AG04450 (cell line): Measurements from ENCODE around the gene STEAP3. TPM values are rescaled to one million over a fixed set of nuclear protein-coding genes. Genes with fewer than 3 reads are reported as not detected.
"Not testable (repeated sequence)": the region's sequence is repeated elsewhere in the genome, so short reads cannot be mapped to it uniquely, and the experiment has no call there.

ENCODE experiments used
- CTCF ChIA-PET: fragments of 300-600, 350-600 bp; formaldehyde crosslinking; extraction: SDS; loops from one replicate; lab custom pipeline; 2022; ENCODE audit warnings: antibody characterized with exemption, inconsistent platforms; lab: Charles Lee
- POLR2A ChIA-PET: fragments of 350-600 bp; formaldehyde crosslinking; extraction: SDS; loops from one replicate; lab custom pipeline; 2021; ENCODE audit warnings: antibody characterized with exemption, inconsistent platforms; lab: Yijun Ruan, JAX
- DNase-seq: peaks from one replicate; pipeline ENCODE4 v3.0.0-alpha.2; 2011; ENCODE audit warnings: low read depth, low spot score
- H3K27ac ChIP-seq: one replicate; pipeline ENCODE4 v1.5.1; 2012; ENCODE audit warnings: low read depth, low read length, control low read depth
- H3K27me3 ChIP-seq: one replicate; pipeline ENCODE4 v1.6.0; 2012; ENCODE audit warnings: low read length; ENCODE audit not compliant: control insufficient read depth, insufficient read depth
- H3K4me3 ChIP-seq: 2 replicates; pipeline ENCODE4 v1.5.1; 2011; ENCODE audit warnings: mild to moderate bottlenecking, low read depth, low read length, control low read depth
- H3K9me3 ChIP-seq: 2 replicates; pipeline ENCODE4 v1.5.1; 2012; ENCODE audit warnings: low read length; ENCODE audit not compliant: control insufficient read depth, insufficient read depth
- CTCF ChIP-seq: IDR thresholded peaks from 2 replicates; pipeline ENCODE4 v1.5.1; 2011; ENCODE audit warnings: low read depth, low read length, control low read depth, inconsistent platforms
- polyA plus RNA-seq: library from polyadenylated mRNA; depleted of rRNA; stranded (reverse); fragments of >200 nt; gene quantifications from 2 replicates; pipeline ENCODE4 v1.2.3, GENCODE V29; 2011

STEAP3 gene
- polyA plus RNA-seq, 1 experiment = 34.3 TPM

- no peak for TF ChIP-seq CTCF
- no peaks in the 10 kb centered on the region for H3K9me3 ChIP-seq
- no peak overlapping the region for H3K27ac ChIP-seq
- ChIA-PET POLR2A (no interaction called here), CTCF (interaction anchor here (4.2 kb wide), 1 partner anchor 48 kb away, joined by 43 read pairs; no protein-coding TSS in a partner anchor)
- no peak overlapping the region for H3K4me3 ChIP-seq
- no peak for DNase-seq
- H3K27me3 ChIP-seq = no peaks in the 10 kb centered on the region
These were observed 44.0 kb downstream of the STEAP3 start for GRCh38 chr2:119267604-119268003.

DNA sequence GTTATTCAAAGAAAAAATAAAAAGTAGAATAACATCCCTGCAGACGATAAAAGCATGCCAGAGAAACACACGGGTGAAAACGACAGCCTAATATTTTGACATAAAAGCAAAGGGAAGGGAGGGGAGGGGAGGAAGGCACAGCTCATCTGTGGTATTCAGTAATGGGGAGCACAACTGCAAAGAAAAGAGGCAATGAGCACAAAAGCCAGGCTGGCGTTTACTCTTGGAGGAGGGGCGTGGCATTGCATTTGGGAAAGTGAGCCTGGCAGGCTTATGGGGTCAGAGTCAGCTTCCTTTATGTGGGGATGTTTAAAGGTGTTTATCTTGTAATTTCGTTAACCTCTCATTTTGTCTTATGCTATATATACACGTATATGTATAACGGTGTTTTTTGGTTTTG lies 53.2 kb downstream of the STEAP3 start:
- DNase-seq = no peak
- peaks cover 4% of the 10 kb centered on the region for H3K27me3 ChIP-seq
- H3K4me3 ChIP-seq = no peak overlapping the region
- POLR2A ChIA-PET = no interaction called here
- no peak for TF ChIP-seq CTCF
- no peak overlapping the region for H3K27ac ChIP-seq
- CTCF ChIA-PET = interaction anchor here (1.6 kb wide), 1 partner anchor 13 kb away, joined by 4 read pairs; no protein-coding TSS in a partner anchor
- H3K9me3 ChIP-seq = no peaks in the 10 kb centered on the region

DNA sequence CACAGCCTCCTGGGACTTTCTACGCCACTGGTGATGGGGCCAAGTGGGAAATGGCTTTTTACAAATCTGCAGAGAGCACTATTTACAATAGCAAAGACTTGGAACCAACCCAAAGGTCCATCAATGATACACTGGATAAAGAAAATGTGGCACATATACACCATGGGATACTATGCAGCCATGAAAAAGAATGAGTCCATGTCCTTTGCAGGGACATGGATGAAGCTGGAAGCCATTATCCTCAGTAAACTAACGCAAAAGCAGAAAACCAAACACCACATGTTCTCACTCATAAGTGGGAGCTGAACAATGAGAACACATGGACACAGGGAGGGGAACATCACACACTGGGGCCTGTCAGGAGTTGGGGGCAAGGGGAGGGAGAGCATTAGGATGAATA lies 54.8 kb downstream of the STEAP3 start:
- H3K27me3 ChIP-seq, POLR2A ChIA-PET, H3K9me3 ChIP-seq, DNase-seq, H3K4me3 ChIP-seq, H3K27ac ChIP-seq: not testable (repeated sequence)
- CTCF ChIA-PET = interaction anchor here (1.5 kb wide), 1 partner anchor 12 kb away, joined by 5 read pairs; no protein-coding TSS in a partner anchor

- Histone ChIP-seq H3K4me3 (no peak overlapping the region), H3K27me3 (peaks cover 4% of the 10 kb centered on the region), H3K27ac (no peak overlapping the region), H3K9me3 (no peaks in the 10 kb centered on the region)
- TF ChIP-seq CTCF = no peak
- no peak for DNase-seq
- ChIA-PET CTCF (interaction anchor here (0.7 to 4.0 kb wide), 3 partner anchors 12 to 23 kb away, joined by 3 to 27 read pairs (median 5); no protein-coding TSS in a partner anchor), POLR2A (no interaction called here)
These were observed 55.3 kb downstream of the STEAP3 start for GRCh38 chr2:119278946-119279345.

DNA sequence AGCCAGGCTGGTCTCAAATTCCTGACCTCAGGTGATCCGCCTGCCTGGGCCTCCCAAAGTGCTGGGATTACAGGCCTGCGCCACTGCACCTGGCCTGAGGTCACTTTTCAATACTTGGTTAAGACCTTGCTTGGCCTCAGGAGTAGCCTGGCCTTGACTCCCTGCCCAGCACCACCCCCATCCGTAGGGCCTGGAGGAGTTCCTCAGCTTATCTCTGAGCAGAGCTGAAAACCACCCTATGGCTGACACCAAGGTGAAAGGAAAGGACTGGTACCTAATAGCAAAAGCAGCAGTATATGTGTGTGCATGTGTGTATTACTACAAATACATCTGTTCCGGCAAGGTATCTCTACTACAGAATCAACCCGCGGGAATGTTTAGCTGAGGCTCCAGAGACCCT lies 56.0 kb downstream of the STEAP3 start:
- ChIA-PET POLR2A (no interaction called here), CTCF (interaction anchor here (0.7 to 4.0 kb wide), 3 partner anchors 12 to 23 kb away, joined by 3 to 27 read pairs (median 4); no protein-coding TSS in a partner anchor)
- peaks cover 4% of the 10 kb centered on the region for H3K27me3 ChIP-seq
- no peak for DNase-seq
- no peaks in the 10 kb centered on the region for H3K9me3 ChIP-seq
- H3K27ac ChIP-seq = no peak overlapping the region
- no peak overlapping the region for H3K4me3 ChIP-seq
- TF ChIP-seq CTCF = no peak
